Kidney epithelial cell (primary cell): ENCODE data around the gene GRID2. TPM values are rescaled to one million over a fixed set of nuclear protein-coding genes. Genes with fewer than 3 reads are reported as not detected.

ENCODE experiments used
- DNase-seq: peaks from one replicate; pipeline ENCODE4 v3.0.0-alpha.2; 2010; ENCODE audit warnings: low read depth
- H3K27me3 ChIP-seq: 2 replicates; pipeline ENCODE4 v1.6.0; 2011; ENCODE audit warnings: low read length; ENCODE audit not compliant: control insufficient read depth, insufficient read depth
- H3K36me3 ChIP-seq: 2 replicates; pipeline ENCODE4 v1.5.1; 2011; ENCODE audit warnings: low read length; ENCODE audit not compliant: control insufficient read depth, insufficient read depth
- H3K4me3 ChIP-seq: 2 replicates; pipeline ENCODE4 v1.5.1; 2011; ENCODE audit warnings: low read depth, mild to moderate bottlenecking, control low read depth, low read length
- CTCF ChIP-seq: IDR thresholded peaks from 2 replicates; pipeline ENCODE4 v1.5.1; 2011; ENCODE audit warnings: mild to moderate bottlenecking, moderate library complexity, low read length, control low read depth, inconsistent platforms; ENCODE audit not compliant: insufficient read depth, poor library complexity, severe bottlenecking
- total RNA-seq: library from RNA; depleted of rRNA; stranded (reverse); fragments of >200 nt; gene quantifications from 2 replicates; pipeline ENCODE4 v1.2.3, GENCODE V29; 2015

GRID2 gene
- total RNA-seq, 1 donor from 2014 or later: not detected

- no peak overlapping the region for H3K4me3 ChIP-seq
Measured at GRCh38 chr4:93698686-93699085, 1394.9 kb downstream of the GRID2 start.

GRCh38 chr4:93700571-93700970 lies 1396.8 kb downstream of the GRID2 start:
- no peaks in the 10 kb centered on the region for H3K27me3 ChIP-seq
- H3K36me3 ChIP-seq: no peaks in the 10 kb centered on the region
- DNase-seq: no peak
- H3K4me3 ChIP-seq: no peak overlapping the region
- TF ChIP-seq CTCF: no peak

More at GRCh38 chr4:93698686-93699085, 1394.9 kb downstream of the GRID2 start:
- Histone ChIP-seq H3K27me3 (no peaks in the 10 kb centered on the region), H3K36me3 (no peaks in the 10 kb centered on the region)
- DNase-seq: no peak
- TF ChIP-seq CTCF: no peak

- Histone ChIP-seq H3K36me3 (no peaks in the 10 kb centered on the region), H3K27me3 (no peaks in the 10 kb centered on the region), H3K4me3 (no peak overlapping the region)
- DNase-seq: no peak
- TF ChIP-seq CTCF: peak; percentile 6
Measured at GRCh38 chr4:93710101-93710846, 1406.5 kb downstream of the GRID2 start.

- no peaks in the 10 kb centered on the region for H3K27me3 ChIP-seq
- no peaks in the 10 kb centered on the region for H3K36me3 ChIP-seq
- H3K4me3 ChIP-seq: no peak overlapping the region
- no peak for DNase-seq
- TF ChIP-seq CTCF: no peak
Measured at GRCh38 chr4:93710847-93711430, 1407.2 kb downstream of the GRID2 start.

- Histone ChIP-seq H3K4me3 (no peak overlapping the region), H3K36me3 (no peaks in the 10 kb centered on the region), H3K27me3 (no peaks in the 10 kb centered on the region)
- DNase-seq: no peak
- TF ChIP-seq CTCF: no peak
Measured at GRCh38 chr4:93718233-93718632, 1414.5 kb downstream of the GRID2 start.
